SU-DHL-6 (cell line): Measurements from ENCODE around the gene NELL1.

Experiments
- H2AFZ ChIP-seq: fragments of 200-600 bp; sonication (generic); 2 replicates; pipeline ENCODE4 v1.6.1; 2014; ENCODE audit warnings: low read depth, mild to moderate bottlenecking, moderate library complexity, mixed read lengths, antibody characterized with exemption, low read length; ENCODE audit not compliant: severe bottlenecking
- H3F3A ChIP-seq: fragments of 200-600 bp; shearing (Covaris generic); 2 replicates; pipeline ENCODE4 v1.6.0; 2016; ENCODE audit warnings: antibody characterized with exemption, mild to moderate bottlenecking; ENCODE audit not compliant: insufficient read depth
- H3K27ac ChIP-seq: fragments of 200-600 bp; sonication (generic); 2 replicates; pipeline ENCODE4 v1.5.1; 2016; ENCODE audit warnings: low read depth, mild to moderate bottlenecking, low read length, moderate library complexity, mixed read lengths
- H3K27me3 ChIP-seq: fragments of 200-600 bp; sonication (generic), shearing (Covaris generic); 2 replicates; pipeline ENCODE4 v1.6.0; 2014; ENCODE audit warnings: mild to moderate bottlenecking, low read length
- H3K36me3 ChIP-seq: fragments of 200-600 bp; sonication (generic); 2 replicates; pipeline ENCODE4 v1.6.1; 2014; ENCODE audit warnings: mild to moderate bottlenecking, low read length, mixed read lengths
- H3K4me2 ChIP-seq: fragments of 300-600, 200-600 bp; shearing (Covaris generic), sonication (generic); 2 replicates; pipeline ENCODE4 v1.6.0; 2014; ENCODE audit warnings: low read length, low read depth, mild to moderate bottlenecking; ENCODE audit not compliant: poor library complexity, severe bottlenecking
- H3K4me3 ChIP-seq: fragments of 200-600 bp; sonication (generic); 2 replicates; pipeline ENCODE4 v1.5.1; 2014; ENCODE audit warnings: antibody characterized with exemption, low read length, mild to moderate bottlenecking, mixed read lengths; ENCODE audit not compliant: insufficient read depth, poor library complexity, severe bottlenecking
- H3K79me2 ChIP-seq: fragments of 200-600 bp; sonication (generic); 2 replicates; pipeline ENCODE4 v1.6.1; 2014; ENCODE audit warnings: mild to moderate bottlenecking, low read length, moderate library complexity; ENCODE audit not compliant: insufficient read depth
- H3K9ac ChIP-seq: fragments of 200-600 bp; sonication (generic); 2 replicates; pipeline ENCODE4 v1.7.0; 2014; ENCODE audit warnings: mild to moderate bottlenecking, low read length
- H3K9me2 ChIP-seq: fragments of 200-600 bp; sonication (generic); replicated peaks from 2 replicates; pipeline ENCODE4 v1.6.1; 2014; ENCODE audit warnings: low read length; ENCODE audit not compliant: insufficient read depth
- H3K9me3 ChIP-seq: fragments of 200-600 bp; sonication (generic); 2 replicates; pipeline ENCODE4 v1.6.1; 2014; ENCODE audit warnings: low read length, mixed read lengths; ENCODE audit not compliant: insufficient read depth
- H4K20me1 ChIP-seq: fragments of 200-600 bp; sonication (generic); 2 replicates; pipeline ENCODE4 v1.6.1; 2014; ENCODE audit warnings: low read depth, mild to moderate bottlenecking, antibody characterized with exemption, low read length, moderate library complexity, mixed read lengths
- CTCF ChIP-seq: fragments of 200-600 bp; sonication (generic); IDR thresholded peaks from one replicate; pipeline ENCODE4 v1.5.1; 2017; ENCODE audit warnings: antibody characterized with exemption, mild to moderate bottlenecking, low read length, moderate library complexity; ENCODE audit not compliant: insufficient read depth, poor library complexity, severe bottlenecking
- EZH2phosphoT487 ChIP-seq: fragments of 200-600 bp; sonication (generic), shearing (Covaris generic); conservative IDR thresholded peaks from 2 replicates; pipeline ENCODE4 v1.6.1; 2018; ENCODE audit warnings: mild to moderate bottlenecking, antibody characterized with exemption, low read length, moderate library complexity, mixed read lengths

NELL1 gene

DNA sequence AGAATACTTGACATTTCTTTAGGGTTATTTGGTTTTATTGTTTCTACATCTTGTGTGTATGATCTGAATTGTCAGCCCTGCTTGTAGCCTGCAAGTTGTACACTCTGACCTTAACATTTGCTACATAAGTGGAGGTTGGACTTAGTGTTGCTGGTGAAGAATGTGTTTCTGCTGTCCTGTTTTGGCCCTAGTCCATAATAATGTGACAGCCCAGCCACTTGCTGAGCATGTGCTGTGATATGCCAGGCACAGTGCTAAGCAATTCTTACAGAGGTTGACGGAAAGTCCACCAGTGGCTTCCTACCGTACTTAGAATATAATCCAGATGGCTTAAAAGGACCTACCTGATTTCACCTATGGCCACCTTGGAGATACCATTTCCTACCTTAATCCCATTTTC, 526.6 kb downstream of the NELL1 start:
- Histone ChIP-seq H3K4me2 (no peak overlapping the region), H3K36me3 (no peaks in the 10 kb centered on the region), H3K9ac (no peak overlapping the region), H3K27me3 (no peaks in the 10 kb centered on the region), H3K9me2 (no peaks in the 10 kb centered on the region), H3F3A (no peaks in the 10 kb centered on the region), H3K9me3 (no peaks in the 10 kb centered on the region), H3K79me2 (no peaks in the 10 kb centered on the region), H3K4me3 (no peak overlapping the region), H4K20me1 (no peaks in the 10 kb centered on the region; the same call in 1 of the 2 replicates), H2AFZ (no peak overlapping the region), H3K27ac (no peak overlapping the region)
- TF ChIP-seq EZH2phosphoT487 (no peak), CTCF (no peak)

- Histone ChIP-seq H3K27ac (no peak overlapping the region), H2AFZ (no peak overlapping the region), H3K79me2 (no peaks in the 10 kb centered on the region), H3K9ac (no peak overlapping the region), H3K4me2 (no peak overlapping the region), H3K9me2 (no peaks in the 10 kb centered on the region), H3K36me3 (no peaks in the 10 kb centered on the region), H4K20me1 (no peaks in the 10 kb centered on the region), H3F3A (no peaks in the 10 kb centered on the region), H3K9me3 (no peaks in the 10 kb centered on the region), H3K27me3 (no peaks in the 10 kb centered on the region), H3K4me3 (no peak overlapping the region)
- TF ChIP-seq EZH2phosphoT487 (no peak), CTCF (no peak)
Observed at GRCh38 chr11:21198498-21198897, 529.1 kb downstream of the NELL1 start.

DNA sequence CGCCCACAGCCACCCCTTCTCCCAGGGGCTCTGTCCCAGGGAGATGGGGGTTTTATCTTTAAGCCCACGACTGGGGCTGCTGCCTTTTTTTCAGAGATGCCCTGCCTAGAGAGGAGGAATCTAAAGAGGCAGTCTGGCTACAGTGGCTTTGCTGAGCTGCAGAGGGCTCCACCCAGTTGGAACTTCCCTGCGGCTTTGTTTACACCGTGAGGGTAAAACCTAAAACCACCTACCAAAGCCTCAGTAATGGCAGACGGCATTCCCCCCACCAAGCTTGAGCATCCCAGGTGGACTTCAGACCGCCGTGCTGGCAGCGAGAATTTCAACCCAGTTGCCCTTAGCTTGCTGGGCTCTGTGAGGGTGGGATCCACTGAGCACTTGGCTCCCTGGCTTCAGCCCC, 535.8 kb downstream of the NELL1 start:
- H3K27me3 ChIP-seq: no peaks in the 10 kb centered on the region
- no peaks in the 10 kb centered on the region for H3K9me2 ChIP-seq
- no peak overlapping the region for H2AFZ ChIP-seq
- H3K4me2 ChIP-seq: no peak overlapping the region
- H3K9me3 ChIP-seq: no peaks in the 10 kb centered on the region
- no peak overlapping the region for H3K4me3 ChIP-seq
- no peaks in the 10 kb centered on the region for H3K79me2 ChIP-seq
- no peak for TF ChIP-seq CTCF
- no peak for TF ChIP-seq EZH2phosphoT487
- H3K36me3 ChIP-seq: no peaks in the 10 kb centered on the region
- no peaks in the 10 kb centered on the region for H4K20me1 ChIP-seq
- H3K27ac ChIP-seq: no peak overlapping the region
- H3K9ac ChIP-seq: no peak overlapping the region
- H3F3A ChIP-seq: no peaks in the 10 kb centered on the region
